ENCODE data around the gene CAPN7.

The CAPN7 gene

DNA sequence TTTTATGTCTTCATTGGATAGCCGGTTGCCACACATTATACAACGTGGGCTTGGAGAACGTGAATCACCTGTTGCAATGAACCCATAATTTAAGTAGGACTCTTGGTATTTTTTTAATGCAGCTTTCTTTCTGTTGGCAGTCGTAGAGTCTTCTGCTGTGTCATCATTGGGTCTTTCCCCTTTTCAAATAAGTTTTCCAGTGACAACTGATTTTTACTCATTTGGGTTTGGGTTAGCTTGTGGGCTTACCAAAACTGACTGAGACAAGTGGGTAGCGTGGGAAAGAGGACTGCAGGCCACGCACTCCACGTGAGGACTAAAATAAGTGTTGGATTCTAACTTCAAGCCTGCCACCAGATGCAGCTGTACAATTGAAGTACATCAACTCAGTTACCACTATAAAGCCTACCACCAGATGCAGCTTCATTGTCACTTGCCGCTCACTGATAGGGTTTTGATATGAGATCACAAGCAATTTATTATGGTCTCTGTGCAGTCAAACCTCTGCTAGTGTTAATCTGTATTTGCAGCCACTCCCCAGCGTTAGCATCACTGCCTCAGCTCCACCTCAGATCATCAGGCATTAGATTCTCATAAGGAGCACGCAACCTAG, 6.4 kb upstream of the CAPN7 start:
- DNase-seq (ENCODE audit: low read depth in 2 of 2) = no peak

DNA sequence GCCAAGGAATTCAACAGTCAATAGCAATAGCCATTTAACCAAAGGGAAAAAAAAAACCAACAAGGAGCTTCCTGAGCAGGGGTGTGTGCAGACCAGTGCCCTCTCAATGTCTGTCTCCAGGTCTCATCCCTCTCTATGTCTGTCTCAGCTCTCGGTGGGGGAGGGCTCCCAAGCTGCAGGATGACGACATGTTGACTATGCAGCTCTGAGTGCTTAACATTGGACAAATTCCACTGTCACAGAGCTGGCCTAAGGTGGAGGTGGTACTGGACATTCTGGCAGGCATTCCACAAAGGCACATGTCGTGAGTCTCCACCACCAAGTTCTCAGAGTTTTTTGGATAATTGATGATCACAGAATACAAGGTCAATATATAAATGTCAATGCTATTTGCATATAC, 2.0 kb upstream of the CAPN7 start:
- no peak for DNase-seq (ENCODE audit: low read depth in 2 of 2)

DNA sequence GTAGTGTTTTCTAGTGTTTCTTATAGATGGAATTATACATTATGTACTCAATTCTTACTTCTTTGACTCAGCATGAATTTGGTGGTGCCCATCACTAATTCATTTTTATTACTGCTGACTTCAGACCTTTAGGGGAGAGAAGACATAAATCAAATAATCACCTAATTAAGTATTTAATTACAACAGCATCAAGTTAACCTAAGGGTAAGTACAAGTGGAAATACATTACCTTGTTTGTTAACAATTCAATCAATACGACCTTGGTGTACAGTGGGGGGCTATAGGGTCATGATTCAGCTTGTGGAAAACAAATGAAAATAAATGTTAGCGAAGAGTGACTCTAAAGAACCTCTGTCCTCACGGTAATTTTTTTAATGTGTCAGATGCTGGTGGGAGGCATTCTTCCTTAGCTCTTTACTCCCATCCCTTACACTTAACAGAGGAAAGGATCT, 538 bp upstream of the CAPN7 start:
- no peak for DNase-seq (ENCODE audit: low read depth in 2 of 2)

DNA sequence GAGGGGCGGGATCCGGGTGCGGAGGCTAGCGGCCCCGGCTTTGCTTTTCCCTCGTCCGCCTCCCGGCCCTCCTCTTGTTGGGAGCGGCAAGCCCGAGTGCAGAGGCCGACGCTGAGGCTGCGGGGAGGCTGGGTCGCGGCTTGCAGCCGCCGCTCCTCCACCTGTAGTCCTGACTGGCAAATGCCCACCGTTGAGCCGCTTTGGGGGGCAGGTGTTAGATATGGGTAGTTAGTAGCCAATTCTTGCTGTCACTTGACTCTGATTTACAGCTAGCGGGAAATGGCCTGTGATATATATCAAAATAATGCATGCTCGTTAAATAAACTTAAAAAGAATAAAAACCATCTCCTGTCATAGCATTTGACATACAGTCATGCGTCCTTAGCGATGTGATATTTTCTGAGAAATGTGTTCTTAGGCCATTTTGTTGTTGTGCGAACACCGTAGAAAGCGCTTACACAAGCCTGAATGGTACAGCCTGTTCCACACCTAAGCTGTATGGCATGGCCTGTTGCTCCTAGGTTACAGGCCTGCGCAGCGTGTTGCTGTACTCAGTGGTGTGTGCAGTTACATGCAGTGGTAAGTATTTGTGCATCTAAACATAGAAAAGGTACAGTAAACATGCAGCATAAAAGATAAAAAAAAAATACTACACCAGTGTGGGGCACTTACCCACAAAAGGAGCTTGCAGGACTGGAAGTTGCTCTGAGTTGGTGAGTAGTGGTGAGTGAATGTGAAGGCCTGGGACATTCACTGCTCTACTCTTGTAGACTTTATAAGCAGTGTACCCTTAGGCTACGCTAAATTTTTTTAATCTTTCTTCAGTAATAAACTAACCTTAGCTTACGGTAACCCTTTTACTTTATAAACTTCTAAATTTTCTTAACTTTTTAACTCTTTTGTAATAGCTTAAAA, 873 bp downstream of the CAPN7 start:
- DNase-seq (ENCODE audit: low read depth in 2 of 2) = no peak

DNA sequence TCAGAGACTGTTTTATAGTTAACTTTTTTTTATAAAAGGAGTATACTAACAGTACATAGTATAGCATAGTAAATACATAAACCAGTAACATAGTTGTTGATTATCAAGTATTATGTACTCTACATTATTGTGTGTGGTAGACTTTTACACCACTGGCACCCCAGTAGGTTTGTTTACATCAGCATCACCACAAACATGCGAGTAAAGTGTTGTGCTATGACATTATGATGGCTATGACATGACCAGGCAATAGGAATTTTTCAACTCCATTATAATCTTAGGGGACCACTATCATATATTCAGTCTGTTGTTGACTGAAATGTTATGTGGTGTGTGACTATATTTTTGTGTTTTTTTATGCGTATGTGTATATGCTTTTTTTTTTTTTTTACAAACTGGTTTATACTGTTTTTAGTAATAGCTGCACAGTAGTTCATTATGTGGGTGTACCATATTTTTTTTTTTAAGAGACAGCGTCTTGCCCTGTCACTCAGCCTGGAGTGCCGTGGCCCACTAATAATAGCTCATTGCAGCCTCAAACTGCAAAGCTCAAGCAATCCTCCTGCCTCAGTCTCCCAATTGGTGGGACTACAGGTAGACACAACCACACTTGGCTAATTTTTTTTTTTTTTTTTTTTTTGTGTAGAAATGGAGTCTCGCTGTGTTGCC, 1.9 kb downstream of the CAPN7 start:
- no peak for DNase-seq (ENCODE audit: low read depth in 2 of 2)

DNA sequence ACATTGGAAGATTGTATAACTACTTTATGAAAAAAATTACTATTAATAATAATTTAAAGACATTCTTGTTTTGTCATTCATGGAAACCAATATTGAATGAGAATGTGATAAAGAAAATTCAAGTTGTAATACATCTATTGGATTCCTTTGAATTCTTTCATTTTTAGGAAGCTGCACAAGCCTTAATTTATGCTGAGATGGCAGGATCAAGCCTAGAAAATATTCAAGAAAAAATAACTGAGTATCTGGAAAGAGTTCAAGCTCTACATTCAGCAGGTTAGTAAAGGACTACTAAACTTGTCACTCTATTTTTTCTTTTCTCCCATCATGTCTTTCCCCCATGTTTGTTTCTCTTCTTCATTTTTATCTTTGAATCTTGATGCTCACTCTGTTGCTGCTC, 5.9 kb downstream of the CAPN7 start:
- no peak for DNase-seq (ENCODE audit: low read depth in 2 of 2)

DNA sequence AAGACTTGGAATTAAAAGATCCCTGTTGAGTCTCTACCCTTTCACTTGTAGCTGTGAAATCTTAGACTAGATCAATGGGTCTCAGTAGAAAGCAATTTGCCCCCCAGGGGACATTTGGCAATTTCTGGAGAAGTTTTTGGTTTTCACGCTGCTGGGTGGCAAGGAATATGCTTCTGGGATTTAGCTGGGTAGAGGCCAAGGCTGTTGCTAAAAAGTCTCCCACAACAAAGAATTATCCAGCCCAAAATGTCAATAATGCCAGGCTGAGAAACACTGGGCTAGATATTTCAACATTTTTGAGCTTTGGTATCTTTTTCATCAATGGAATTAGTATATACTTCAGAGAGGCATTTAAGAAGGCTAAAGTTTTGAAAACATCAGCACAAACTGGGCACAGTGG, 8.7 kb downstream of the CAPN7 start:
- DNase-seq (ENCODE audit: low read depth in 2 of 2) = no peak

DNA sequence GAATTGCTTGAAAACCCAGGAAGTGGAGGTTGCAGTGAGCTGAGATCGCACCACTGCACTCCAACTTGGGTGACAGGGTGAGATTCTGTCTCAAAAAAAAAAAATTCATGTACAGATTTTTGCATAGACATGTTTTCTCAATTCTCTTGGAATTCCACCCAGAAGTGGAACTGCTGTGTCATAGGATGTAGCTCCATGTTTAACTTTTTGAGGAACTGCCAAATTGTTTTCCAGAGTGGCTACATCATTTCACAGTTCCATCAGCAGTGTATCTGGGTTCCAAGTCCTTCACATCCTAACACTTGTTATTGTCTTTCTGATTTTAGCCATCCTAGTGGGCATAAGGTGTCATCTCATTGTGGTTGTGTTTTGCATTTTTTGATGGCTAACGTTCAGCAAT, 9.9 kb downstream of the CAPN7 start:
- no peak for DNase-seq (ENCODE audit: low read depth in 2 of 2)

DNA sequence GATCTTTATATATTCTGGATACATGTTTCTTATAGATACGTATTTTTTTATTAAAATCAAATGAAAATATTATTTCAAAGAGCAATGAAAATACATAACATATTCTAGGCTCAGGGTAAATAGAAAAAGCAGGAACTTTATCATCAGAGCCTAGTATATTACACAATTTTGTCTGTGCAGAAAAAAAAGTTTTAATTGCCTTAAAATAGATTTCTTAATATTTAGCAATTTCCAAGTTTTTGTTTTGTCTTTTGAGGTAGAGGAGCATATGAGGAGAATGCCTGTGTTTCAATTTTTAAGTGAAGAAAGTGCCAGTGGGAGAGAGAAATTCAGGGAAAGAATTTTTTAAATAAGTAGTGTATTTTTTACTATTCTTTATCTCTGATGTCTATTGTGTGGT, 10.5 kb downstream of the CAPN7 start:
- no peak for DNase-seq (ENCODE audit: low read depth in 2 of 2)

DNA sequence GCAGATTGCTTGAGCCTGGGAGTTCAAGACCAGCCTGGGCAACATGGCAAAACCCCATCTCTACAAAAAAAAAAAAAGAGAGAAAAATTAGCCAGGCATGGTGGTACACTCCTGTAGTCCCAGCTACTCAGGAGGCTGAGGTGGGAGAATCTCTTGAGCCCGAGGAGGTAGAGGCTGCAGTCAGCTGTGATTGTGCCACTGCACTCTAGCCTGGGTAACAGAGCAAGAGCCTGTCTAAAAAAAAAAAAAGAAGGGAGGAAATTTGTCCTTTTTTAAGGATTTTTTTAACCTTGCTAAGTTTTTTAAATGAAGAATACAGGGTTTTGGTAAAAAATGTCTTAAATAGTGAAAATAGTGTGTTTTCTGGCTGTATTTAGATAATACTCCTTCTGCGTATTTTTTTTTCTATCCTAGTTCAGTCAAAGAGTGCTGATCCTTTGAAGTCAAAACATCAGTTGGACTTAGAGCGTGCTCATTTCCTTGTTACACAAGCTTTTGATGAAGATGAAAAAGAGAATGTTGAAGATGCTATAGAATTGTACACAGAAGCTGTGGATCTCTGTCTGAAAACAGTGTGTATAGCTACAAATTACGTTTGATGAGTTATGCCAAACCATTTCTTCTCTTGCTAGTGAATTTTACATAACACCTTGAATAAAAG, 11.1 kb downstream of the CAPN7 start:
- no peak for DNase-seq (ENCODE audit: low read depth in 2 of 2)

DNA sequence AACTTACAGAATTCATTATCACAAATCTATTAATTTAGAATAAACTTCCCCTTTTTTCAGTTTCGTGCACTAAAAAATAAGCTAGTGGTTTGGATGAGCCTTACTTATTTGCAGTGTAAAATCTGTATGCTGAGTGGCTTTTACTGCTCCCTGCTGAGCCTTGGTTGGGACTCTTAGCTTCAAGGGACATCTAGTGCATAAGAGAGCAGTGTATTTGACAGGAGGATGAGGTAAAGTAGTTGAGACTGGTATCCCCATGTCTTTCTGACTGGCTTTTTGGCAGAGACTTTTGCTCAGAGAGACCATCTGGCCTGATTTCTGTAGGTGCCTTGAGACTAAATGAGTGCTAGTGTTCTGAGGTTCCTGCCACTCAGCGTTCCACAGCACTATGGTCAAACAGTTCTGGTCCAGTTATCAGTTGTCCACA, 11.8 kb downstream of the CAPN7 start:
- no peak for DNase-seq (ENCODE audit: low read depth in 2 of 2)

DNA sequence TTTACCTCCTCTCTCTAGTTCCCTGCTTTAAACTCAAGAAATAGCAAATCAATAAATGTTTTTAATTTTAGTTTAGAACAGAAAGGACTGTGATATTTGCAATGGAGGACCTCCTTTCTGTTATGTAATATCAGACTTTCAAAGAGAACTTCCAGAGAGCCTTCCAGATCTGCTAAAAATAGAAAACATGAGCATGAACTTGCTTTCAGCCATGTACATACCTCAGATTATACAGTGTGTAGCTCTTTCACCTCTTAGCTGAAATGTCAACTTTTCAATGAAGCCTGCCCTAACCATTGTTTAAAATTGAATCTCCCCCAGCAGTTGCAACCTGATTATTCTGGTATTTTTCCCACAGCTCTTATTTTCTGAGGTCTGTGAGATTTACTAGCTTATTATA, 12.6 kb downstream of the CAPN7 start:
- no peak for DNase-seq (ENCODE audit: low read depth in 2 of 2)

DNA sequence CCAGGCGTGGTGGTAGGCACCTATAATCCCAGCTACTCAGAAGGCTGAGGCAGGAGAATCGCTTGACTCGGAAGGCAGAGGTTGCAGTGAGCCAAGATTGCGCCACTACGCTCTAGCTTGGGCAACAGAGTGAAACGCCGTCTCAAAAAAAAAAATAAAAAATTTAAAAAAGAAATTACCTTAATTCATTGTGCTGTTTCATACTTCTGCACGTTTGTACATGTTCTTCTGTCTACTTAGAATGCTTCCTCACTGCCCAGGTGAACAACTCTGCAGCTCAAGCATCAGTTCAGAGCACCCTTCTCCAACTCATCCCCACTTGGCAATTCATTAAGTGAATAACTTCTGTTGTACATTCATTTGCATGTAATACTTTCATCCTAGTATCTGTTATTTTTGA, 14.0 kb downstream of the CAPN7 start:
- no peak for DNase-seq (ENCODE audit: low read depth in 2 of 2)

DNA sequence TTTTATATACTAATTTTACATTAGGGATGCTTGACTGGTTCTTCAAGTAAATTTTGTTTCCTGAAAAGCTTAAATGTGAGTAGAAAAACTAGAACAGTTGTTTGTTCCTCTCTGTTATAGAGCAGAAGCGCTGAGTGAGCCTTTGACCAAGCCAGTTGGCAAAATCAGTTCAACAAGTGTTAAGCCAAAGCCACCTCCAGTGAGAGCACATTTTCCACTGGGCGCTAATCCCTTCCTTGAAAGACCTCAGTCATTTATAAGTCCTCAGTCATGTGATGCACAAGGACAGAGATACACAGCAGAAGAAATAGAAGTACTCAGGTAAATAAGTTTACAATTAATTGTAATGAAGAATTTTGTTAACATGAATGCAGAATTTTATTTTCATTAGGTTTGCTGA, 14.6 kb downstream of the CAPN7 start:
- no peak for DNase-seq (ENCODE audit: low read depth in 2 of 2)

DNA sequence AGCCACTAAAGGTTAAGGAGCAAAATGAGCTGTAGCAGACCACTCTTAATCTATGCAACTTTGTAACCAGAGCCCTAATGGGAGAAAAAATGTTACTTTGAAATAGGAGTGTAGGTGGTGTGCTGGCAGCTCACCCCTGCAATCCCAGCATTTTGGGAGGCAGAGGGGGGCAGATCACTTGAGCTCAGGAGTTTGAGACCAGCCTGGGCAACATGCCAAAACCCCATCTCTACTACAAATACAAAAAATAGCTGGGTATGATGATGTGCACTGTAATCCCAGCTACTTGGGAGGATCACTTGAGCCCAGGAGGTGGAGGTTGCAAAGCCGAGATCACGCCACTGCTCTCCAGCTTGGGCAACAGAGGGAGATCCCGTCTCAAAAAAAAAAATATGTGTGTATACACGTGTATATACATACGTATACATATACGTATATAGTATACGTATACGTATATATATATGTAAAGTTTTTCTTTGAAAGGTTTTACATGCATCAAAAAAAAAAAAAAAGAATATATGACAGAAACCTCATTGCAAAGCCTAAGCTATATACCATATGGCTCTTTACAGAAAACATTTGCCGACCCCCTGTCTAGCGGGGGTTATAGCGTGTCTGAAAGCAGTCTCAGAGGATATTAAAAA, 15.7 kb downstream of the CAPN7 start:
- DNase-seq (ENCODE audit: low read depth in 2 of 2) = no peak

DNA sequence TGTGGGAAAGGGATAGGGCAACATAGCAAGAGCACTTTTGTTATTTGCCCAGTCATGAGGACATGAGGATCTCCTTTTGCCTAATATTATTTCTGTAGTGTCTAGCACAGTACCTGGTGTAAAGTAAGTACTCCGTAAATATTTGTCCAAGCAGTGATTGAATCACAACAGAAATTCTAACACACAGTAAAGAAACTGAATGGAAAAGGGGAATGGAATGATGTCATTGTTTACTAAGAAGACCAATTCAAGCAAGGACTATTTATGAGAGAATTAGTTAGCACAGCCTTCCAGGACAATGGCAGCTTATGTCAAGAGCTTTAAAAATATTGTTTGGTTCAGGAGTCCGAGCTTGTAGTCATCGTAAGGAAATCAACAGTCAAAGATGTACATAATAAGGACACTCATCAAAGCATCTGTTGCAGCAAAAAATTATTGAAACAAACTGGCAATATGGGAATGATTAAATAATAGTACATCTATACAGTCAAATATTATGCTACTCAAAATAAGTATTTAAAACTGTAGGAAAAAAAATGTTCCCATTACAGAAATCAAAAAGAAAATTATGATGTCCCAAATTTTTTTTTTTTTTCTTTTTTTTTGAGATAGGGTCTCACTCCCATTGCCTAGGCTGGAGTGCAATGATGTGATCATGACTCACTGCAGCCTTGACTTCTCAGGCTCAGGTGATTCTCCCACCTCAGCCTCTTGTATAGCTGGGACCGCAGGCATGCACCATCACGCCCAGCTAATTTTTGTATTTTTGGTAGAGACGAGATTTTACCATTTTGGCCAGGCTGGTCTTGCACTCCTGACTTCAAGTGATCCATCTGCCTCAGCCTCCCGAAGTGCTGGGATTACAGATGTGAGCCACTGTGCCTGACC, 17.9 kb downstream of the CAPN7 start:
- DNase-seq (ENCODE audit: low read depth in 2 of 2) = no peak

DNA sequence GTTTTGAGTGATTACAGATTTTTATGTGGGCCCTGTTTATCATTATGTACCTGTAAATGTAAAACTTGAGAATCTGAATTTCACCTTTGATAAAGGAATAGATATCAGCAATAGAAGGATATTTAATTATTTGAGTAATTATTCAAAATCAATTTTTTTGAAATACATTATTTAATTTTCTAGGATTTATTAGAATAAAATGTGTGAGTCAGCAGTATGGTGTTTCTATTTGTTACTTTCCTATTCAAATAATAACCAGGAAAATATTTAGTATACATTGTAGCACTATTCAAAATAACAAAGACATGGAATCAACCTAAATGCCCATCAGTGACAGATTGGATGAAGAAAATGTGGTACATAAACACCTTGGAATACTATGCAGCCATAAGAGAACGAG, 22.1 kb downstream of the CAPN7 start:
- no peak for DNase-seq (ENCODE audit: low read depth in 2 of 2)

DNA sequence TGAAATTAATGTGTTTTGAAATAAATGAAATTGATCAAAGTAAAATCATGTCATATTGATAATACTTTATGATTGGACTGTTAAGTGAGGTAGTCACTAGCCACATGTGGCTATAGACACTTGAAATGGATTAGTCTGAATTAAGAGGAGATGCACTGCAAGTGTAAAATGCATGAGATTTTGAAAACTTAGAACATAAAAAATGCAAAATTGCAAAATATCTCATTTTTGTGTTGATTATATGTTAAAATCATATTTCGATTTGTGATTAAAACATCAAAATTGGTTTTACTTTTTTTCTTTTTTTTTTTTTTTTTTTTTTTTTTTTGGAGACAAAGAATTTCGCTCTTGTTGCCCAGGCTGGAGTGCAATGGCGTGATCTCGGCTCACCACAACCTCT, 23.2 kb downstream of the CAPN7 start:
- DNase-seq (ENCODE audit: low read depth in 2 of 2) = no peak

DNA sequence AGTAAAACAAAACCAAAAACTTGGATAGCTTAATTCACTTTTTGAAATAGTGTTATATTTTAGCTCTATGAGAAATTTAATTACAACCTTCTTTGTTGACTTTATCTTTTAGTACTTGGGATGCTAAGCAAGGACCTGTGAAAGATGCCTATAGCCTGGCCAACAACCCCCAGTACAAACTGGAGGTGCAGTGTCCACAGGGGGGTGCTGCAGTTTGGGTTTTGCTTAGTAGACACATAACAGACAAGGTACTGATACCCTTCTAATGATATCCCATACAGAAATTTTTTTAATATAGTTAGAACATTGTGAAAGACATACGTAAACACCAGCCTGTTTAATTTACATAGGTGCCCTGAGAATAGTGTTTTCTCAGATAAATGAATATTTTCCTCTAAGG, 35.3 kb downstream of the CAPN7 start:
- DNase-seq (ENCODE audit: low read depth in 2 of 2) = peak in 1 of 2 donors; percentile 11

DNA sequence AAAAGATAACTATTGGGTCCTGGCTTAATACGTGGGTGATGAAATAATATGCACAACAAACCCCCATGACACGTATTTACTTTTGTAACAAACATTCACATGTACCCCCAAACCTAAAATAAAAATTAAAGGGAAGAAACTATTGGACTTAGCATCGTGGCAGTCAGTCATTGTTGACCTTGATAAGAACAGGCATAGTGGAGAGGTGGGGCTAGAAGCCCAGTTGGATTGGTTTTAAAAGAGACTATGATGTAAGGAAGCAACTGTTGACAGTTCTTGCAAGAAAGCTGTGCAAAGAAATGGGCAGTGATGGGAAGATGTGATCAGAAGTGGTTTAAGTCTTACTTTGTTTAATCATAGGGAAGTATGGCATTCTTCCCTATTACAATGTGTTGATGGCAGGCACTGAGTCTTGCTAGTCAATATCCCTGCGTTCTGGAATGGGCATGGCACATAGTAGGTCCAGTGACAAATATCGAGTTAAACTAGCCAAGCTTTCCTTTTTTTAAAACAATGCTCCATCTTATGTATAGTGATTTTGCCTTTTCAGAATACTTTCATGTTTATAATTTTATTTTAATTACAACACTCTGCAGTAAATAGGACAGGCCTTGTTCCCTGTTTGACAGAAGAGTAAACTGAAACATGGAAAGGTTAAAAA, 37.9 kb downstream of the CAPN7 start:
- DNase-seq (ENCODE audit: low read depth in 2 of 2) = no peak
